Measurements from ENCODE around the gene TMEM201.
A peak's percentile ranks its signal among the peaks of the same experiment; 100 is the strongest.
"Not testable (repeated sequence)": the region's sequence is repeated elsewhere in the genome, so short reads cannot be mapped to it uniquely, and the experiment has no call there.

The TMEM201 gene

DNA sequence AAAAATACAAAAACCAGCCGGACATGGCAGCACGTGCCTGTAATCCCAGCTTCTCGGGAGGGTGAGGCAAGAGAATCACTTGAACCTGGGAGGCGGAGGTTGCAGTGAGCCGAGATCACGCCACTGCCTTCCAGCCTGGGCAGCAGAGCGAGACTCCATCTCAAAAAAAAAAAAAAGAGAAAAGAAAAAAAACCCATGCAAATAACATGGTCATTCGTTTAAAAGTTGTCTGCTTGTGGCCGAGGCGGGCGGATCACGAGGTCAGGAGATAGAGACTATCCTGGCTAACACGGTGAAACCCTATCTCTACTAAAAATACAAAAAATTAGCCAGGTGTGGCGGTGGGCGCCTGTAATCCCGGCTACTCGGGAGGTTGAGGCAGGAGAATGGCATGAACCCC is 28.6 kb upstream of the TMEM201 start:
- H3K36me3 Mint-ChIP-seq, result peaks cover 23% of the 10 kb centered on the region
- not testable (repeated sequence) for H3K9me3 Mint-ChIP-seq; H3K27me3 Mint-ChIP-seq; H3K27ac Mint-ChIP-seq; DNase-seq (ENCODE audit: low spot score in 2 of 2)
- H3K4me1 Mint-ChIP-seq, result peaks cover 13% of the 10 kb centered on the region
- ATAC-seq (ENCODE audit: low read depth), result peak; percentile 73
- peak overlapping the region; percentile 75 for H3K4me3 Mint-ChIP-seq

GRCh38 chr1:9561429-9561828 is 27.3 kb upstream of the TMEM201 start:
- Mint-ChIP-seq H3K9me3 (no peaks in the 10 kb centered on the region), H3K4me3 (no peak overlapping the region), H3K27ac (no peak overlapping the region), H3K27me3 (no peaks in the 10 kb centered on the region), H3K36me3 (peaks cover 12% of the 10 kb centered on the region), H3K4me1 (peaks cover 10% of the 10 kb centered on the region)
- no peak for ATAC-seq (ENCODE audit: low read depth)
- DNase-seq (ENCODE audit: low spot score in 2 of 2), result no peak

GRCh38 chr1:9569267-9569666 is 19.4 kb upstream of the TMEM201 start:
- no peak for DNase-seq (ENCODE audit: low spot score in 2 of 2)
- Mint-ChIP-seq H3K4me3 (no peak overlapping the region), H3K9me3 (no peaks in the 10 kb centered on the region), H3K4me1 (no peaks in the 10 kb centered on the region), H3K27ac (peak overlapping the region; percentile 21), H3K36me3 (peaks cover 6% of the 10 kb centered on the region), H3K27me3 (no peaks in the 10 kb centered on the region)
- ATAC-seq (ENCODE audit: low read depth), result no peak

DNA sequence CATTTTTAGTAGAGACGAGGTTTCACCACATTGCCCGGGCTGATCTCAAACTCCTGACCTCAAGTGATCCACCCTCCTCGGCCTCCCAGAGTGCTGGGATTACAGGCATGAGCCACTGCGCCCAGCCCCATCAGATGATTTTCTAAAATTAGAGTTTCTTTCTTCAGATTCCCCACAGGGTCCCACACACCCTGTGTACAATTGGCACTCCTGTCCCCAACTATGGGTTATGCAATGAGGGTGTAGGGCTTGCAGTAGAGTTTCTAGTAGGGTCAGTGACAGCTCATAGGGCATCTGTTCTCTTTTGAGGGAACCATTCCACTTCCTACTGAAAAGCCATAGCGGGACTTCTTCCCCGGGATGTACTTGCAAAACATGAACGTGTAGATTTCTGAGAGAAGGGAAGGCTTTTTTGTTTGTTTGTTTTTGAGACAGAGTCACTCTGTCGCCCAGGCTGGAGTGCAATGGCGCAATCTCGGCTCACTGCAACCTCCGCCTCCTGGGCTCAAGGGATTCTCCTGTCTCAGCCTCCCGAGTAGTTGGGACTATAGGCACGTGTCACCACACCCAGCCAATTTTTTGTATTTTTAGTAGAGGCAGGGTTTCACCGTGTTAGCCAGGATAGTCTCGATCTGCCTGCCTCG is 17.7 kb upstream of the TMEM201 start:
- not testable (repeated sequence) for H3K36me3 Mint-ChIP-seq; H3K4me1 Mint-ChIP-seq; DNase-seq (ENCODE audit: low spot score in 2 of 2); H3K27me3 Mint-ChIP-seq; ATAC-seq (ENCODE audit: low read depth); H3K4me3 Mint-ChIP-seq; H3K9me3 Mint-ChIP-seq; H3K27ac Mint-ChIP-seq

GRCh38 chr1:9573723-9574122 is 15.0 kb upstream of the TMEM201 start:
- Mint-ChIP-seq H3K36me3 (peaks cover 15% of the 10 kb centered on the region), H3K4me3 (no peak overlapping the region), H3K4me1 (no peaks in the 10 kb centered on the region), H3K27me3 (no peaks in the 10 kb centered on the region), H3K9me3 (no peaks in the 10 kb centered on the region), H3K27ac (no peak overlapping the region)
- DNase-seq (ENCODE audit: low spot score in 2 of 2) (no peak), ATAC-seq (ENCODE audit: low read depth) (peak; percentile 38)

- H3K4me3 Mint-ChIP-seq, result no peak overlapping the region
- ATAC-seq (ENCODE audit: low read depth) (no peak), DNase-seq (ENCODE audit: low spot score in 2 of 2) (no peak)
- no peak overlapping the region for H3K27ac Mint-ChIP-seq
- peaks cover 11% of the 10 kb centered on the region for H3K36me3 Mint-ChIP-seq
- no peaks in the 10 kb centered on the region for H3K27me3 Mint-ChIP-seq
- no peaks in the 10 kb centered on the region for H3K9me3 Mint-ChIP-seq
- no peaks in the 10 kb centered on the region for H3K4me1 Mint-ChIP-seq
Observed at GRCh38 chr1:9575486-9575885, 13.2 kb upstream of the TMEM201 start.

DNA sequence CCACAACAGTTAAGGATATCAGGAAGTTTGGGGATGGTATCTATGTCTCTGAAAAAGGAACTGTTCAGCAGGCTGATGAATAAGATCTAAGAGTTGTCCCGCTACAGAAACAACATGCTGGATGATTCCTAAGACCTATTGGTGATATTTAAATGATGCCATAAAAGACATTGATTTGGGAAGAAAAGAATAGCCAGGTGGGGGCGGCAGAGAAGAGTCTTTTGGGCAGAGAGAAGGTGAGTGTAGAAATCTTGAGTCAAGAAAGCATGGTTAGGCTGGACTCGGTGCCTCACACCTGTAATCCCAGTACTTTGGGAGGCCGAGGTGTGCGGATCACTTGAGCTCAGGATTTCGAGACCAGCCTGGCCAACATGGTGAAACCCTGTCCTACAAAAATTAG is 11.8 kb upstream of the TMEM201 start:
- H3K4me1 Mint-ChIP-seq, result no peaks in the 10 kb centered on the region
- no peak for ATAC-seq (ENCODE audit: low read depth)
- peaks cover 13% of the 10 kb centered on the region for H3K36me3 Mint-ChIP-seq
- DNase-seq (ENCODE audit: low spot score in 2 of 2), result no peak
- no peaks in the 10 kb centered on the region for H3K9me3 Mint-ChIP-seq
- no peaks in the 10 kb centered on the region for H3K27me3 Mint-ChIP-seq
- H3K27ac Mint-ChIP-seq, result no peak overlapping the region
- H3K4me3 Mint-ChIP-seq, result no peak overlapping the region

DNA sequence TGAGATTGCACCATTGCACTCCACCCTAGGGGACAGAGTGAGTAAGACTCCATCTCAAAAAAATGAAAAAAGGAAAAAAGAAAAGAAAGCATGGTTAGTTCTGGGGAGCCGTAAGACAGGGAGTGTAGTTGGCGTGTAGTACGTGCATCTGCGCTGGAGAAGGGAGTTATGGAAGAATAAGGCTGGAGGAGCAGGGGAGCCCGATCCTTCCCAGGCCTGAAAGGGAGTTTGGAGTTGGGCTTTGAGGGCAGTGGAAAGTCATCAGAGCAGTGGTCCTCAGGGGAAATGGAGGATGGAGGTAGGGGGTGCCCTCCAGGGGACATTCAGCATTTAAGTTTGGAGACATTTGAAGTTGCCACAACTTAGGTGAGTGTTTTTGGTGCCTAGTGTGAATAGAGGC is 11.3 kb upstream of the TMEM201 start:
- ATAC-seq (ENCODE audit: low read depth), result no peak
- Mint-ChIP-seq H3K27ac (no peak overlapping the region), H3K4me3 (no peak overlapping the region), H3K4me1 (no peaks in the 10 kb centered on the region), H3K9me3 (no peaks in the 10 kb centered on the region), H3K27me3 (no peaks in the 10 kb centered on the region), H3K36me3 (peaks cover 16% of the 10 kb centered on the region)
- DNase-seq (ENCODE audit: low spot score in 2 of 2), result no peak

DNA sequence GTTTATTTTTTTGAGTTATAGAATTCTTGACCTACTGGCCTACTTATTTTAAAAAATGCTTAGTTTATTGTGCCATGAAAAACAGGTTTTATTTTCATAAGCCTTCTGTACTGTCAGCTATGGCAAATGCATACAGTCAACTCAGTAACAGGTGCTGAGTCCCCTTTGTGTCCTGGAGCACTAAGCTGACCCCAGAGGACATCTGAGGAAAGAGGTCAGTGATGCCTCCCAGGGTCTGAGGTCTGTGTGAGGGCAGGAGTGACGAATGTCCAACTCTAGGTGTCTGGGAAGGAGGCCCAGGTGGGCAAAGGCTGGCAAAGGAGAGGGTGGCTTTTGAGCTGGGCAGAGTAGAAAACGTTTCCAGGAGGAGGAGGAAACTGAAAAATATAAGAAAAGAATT is 7.8 kb upstream of the TMEM201 start:
- Mint-ChIP-seq H3K36me3 (peaks cover 13% of the 10 kb centered on the region), H3K9me3 (no peaks in the 10 kb centered on the region), H3K4me3 (no peak overlapping the region), H3K27me3 (no peaks in the 10 kb centered on the region), H3K27ac (no peak overlapping the region), H3K4me1 (no peaks in the 10 kb centered on the region)
- ATAC-seq (ENCODE audit: low read depth) (no peak), DNase-seq (ENCODE audit: low spot score in 2 of 2) (no peak)

- H3K27ac Mint-ChIP-seq, result no peak overlapping the region
- H3K4me3 Mint-ChIP-seq, result no peak overlapping the region
- ATAC-seq (ENCODE audit: low read depth), result no peak
- peaks cover 12% of the 10 kb centered on the region for H3K4me1 Mint-ChIP-seq
- no peaks in the 10 kb centered on the region for H3K9me3 Mint-ChIP-seq
- H3K36me3 Mint-ChIP-seq, result peaks cover 2% of the 10 kb centered on the region
- H3K27me3 Mint-ChIP-seq, result no peaks in the 10 kb centered on the region
- DNase-seq (ENCODE audit: low spot score in 2 of 2), result no peak
Observed at GRCh38 chr1:9586147-9586766, 2.5 kb upstream of the TMEM201 start.

- H3K27ac Mint-ChIP-seq, result no peak overlapping the region
Observed at GRCh38 chr1:9589144-9589718, 520 bp downstream of the TMEM201 start.

DNA sequence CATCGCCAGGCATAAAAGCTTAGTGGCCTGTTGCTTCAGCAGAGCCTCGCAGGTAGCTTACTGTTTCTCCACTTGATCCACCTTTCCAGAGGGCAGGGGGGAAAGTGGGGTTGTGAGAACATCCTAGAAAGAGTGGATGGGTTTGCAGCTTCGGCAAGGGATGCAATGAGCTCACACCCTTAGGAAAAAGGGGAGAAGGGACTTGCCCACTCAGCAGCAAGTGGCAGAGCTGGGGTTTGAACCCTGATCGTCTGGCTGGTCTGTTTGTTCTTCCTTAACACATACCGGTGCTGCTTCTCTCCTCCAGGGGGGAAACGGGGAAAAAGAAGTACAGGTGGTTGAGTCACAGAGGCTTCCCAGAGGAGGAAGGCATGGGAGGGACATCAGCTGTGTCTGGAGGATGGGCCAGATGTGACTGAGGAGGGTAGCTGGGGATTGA is 1.0 kb downstream of the TMEM201 start:
- no peaks in the 10 kb centered on the region for H3K9me3 Mint-ChIP-seq
- DNase-seq (ENCODE audit: low spot score in 2 of 2) (no peak), ATAC-seq (ENCODE audit: low read depth) (no peak)
- peaks cover 19% of the 10 kb centered on the region for H3K4me1 Mint-ChIP-seq
- H3K4me3 Mint-ChIP-seq, result peak overlapping the region; percentile 82
- H3K36me3 Mint-ChIP-seq, result no peaks in the 10 kb centered on the region
- no peak overlapping the region for H3K27ac Mint-ChIP-seq
- no peaks in the 10 kb centered on the region for H3K27me3 Mint-ChIP-seq

More at GRCh38 chr1:9589144-9589718, 520 bp downstream of the TMEM201 start:
- H3K9me3 Mint-ChIP-seq, result no peaks in the 10 kb centered on the region
- H3K4me1 Mint-ChIP-seq, result peaks cover 19% of the 10 kb centered on the region
- H3K36me3 Mint-ChIP-seq, result no peaks in the 10 kb centered on the region
- no peaks in the 10 kb centered on the region for H3K27me3 Mint-ChIP-seq
- ATAC-seq (ENCODE audit: low read depth) (peak; percentile 16), DNase-seq (ENCODE audit: low spot score in 2 of 2) (peak; percentile 25 to 41)
- H3K4me3 Mint-ChIP-seq, result peak overlapping the region; percentile 82

DNA sequence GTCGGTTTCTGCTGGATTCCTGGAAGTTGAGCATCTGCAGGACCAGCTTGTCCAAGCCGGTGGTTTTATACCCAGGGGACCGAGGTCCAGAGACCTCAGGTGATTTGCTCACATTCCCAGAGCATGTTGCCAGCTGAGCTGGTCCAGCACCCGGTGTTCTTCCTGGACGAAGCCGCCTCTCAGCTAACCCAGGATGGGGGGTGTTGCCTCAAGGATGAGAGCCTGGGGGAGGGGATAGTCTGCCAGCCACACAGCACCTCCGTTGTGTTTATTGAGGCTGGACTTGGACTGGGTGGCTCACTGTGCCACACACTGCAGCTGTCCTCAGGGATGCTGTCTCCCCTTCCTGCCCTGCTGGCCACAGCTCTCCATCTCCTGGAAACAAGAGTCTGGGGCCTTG is 1.5 kb downstream of the TMEM201 start:
- H3K4me3 Mint-ChIP-seq, result peak overlapping the region; percentile 82
- H3K27me3 Mint-ChIP-seq, result no peaks in the 10 kb centered on the region
- H3K27ac Mint-ChIP-seq, result no peak overlapping the region
- DNase-seq (ENCODE audit: low spot score in 2 of 2), result no peak
- ATAC-seq (ENCODE audit: low read depth), result no peak
- H3K36me3 Mint-ChIP-seq, result no peaks in the 10 kb centered on the region
- no peaks in the 10 kb centered on the region for H3K9me3 Mint-ChIP-seq
- H3K4me1 Mint-ChIP-seq, result peaks cover 19% of the 10 kb centered on the region

DNA sequence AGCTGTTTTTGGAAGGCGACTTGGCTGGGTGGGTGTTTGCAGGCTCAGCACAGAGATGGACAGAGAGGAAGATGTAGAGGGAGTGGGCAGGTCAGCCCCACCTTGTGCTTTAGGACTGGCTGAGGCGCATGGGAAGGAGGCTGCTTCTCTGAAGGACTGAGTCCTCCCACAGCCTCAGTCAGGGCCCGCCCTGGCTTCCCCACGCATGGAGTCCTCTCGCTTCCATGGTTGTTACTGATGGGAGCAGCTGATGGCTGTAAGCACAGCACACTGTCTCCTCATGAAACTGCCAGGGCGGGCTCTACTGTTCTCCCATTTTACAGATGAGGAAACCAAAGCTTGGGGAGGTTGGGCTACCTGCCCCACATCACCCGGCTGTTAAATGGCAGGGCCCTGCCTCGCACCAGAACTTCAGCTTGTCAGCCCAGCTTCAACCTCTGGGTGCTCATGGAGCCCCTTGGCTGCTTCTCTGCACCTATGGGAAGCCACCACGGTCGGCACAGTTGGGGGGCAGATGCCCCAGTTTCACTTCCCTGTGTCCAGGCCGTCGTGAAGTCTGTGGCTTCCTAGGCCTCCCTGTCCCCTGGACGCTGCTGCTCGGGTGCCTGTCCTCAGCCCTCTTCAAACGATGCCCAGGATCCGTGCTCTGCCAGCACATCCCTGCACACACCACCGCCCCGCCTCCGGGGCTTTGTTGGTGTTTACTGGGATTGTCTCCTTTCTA is 2.4 kb downstream of the TMEM201 start:
- no peaks in the 10 kb centered on the region for H3K36me3 Mint-ChIP-seq
- no peaks in the 10 kb centered on the region for H3K27me3 Mint-ChIP-seq
- no peak overlapping the region for H3K27ac Mint-ChIP-seq
- peaks cover 19% of the 10 kb centered on the region for H3K4me1 Mint-ChIP-seq
- DNase-seq (ENCODE audit: low spot score in 2 of 2), result no peak
- H3K9me3 Mint-ChIP-seq, result no peaks in the 10 kb centered on the region
- no peak overlapping the region for H3K4me3 Mint-ChIP-seq
- ATAC-seq (ENCODE audit: low read depth), result no peak

All from memory B cell (primary cell).